BE2C (cell line): Measurements from ENCODE around the gene NTRK2.

Experiments
- DNase-seq: peaks from one replicate; pipeline ENCODE4 v3.0.0-alpha.2; 2020
- H3K27me3 ChIP-seq: fragments of 250-450 bp; sonication (Bioruptor Pico); 2 replicates; pipeline ENCODE4 v1.5.1; 2020; ENCODE audit warnings: mild to moderate bottlenecking
- H3K36me3 ChIP-seq: fragments of 250-450 bp; sonication (Bioruptor Pico); 2 replicates; pipeline ENCODE4 v1.5.1; 2020; ENCODE audit warnings: mild to moderate bottlenecking
- H3K4me1 ChIP-seq: fragments of 250-450 bp; sonication (Bioruptor Pico); 2 replicates; pipeline ENCODE4 v1.5.1; 2020
- H3K4me3 ChIP-seq: 2 replicates; pipeline ENCODE4 v1.5.1; 2011; ENCODE audit warnings: low read depth, low read length
- H3K9me3 ChIP-seq: fragments of 250-450 bp; sonication (Bioruptor Pico); 2 replicates; pipeline ENCODE4 v1.5.1; 2020
- TF ChIP-seq, protein P1 (sequence below): IDR thresholded peaks from 2 replicates; pipeline ENCODE4 v1.5.1; 2012; ENCODE audit warnings: mild to moderate bottlenecking, low read depth, low read length

The NTRK2 gene

DNA sequence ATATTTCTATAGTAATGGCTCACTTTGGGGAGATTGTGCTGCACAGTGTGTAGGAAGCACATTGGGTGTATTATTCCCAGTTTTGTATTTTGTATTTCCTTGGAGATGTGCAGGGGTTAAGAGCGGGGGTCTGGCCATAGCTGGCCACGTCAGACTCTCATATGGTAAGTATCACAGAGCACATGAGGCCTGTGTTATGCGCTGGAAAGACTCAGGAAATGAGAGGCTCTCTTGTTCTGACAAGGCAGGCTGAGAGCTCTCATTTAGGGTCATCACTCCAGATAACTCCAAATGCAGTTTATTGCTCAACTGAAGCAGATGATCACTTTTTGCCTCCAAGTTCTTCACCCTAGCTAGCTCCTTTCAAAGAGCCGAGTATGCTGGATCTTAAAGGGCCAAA lies 205.7 kb downstream of the NTRK2 start:
- H3K4me3 ChIP-seq = no peak overlapping the region

DNA sequence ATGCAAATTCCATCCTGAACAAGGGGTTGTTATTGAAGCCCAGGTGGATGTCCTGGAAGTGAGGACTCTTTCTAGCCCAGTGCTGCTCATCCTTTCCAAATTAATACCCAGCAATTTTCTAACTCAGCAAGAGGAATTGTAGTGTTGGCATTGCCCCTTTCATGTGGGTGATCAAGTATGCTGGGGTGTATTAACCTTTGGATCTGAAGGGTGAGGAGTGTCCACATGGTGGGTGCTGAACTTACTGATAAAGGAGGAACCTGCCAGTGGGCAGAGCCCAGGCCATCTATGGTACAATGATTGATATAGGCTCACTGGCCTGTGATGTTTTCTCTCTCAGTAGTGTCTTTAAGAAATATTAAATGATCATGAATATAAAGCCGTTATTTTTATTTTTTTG lies 210.1 kb downstream of the NTRK2 start:
- no peak for DNase-seq

More for the DNA sequence above, 205.7 kb downstream of the NTRK2 start:
- H3K4me1 ChIP-seq = no peaks in the 10 kb centered on the region
- no peaks in the 10 kb centered on the region for H3K27me3 ChIP-seq
- H3K36me3 ChIP-seq = no peaks in the 10 kb centered on the region
- H3K9me3 ChIP-seq = no peaks in the 10 kb centered on the region
- TF ChIP-seq, protein P1, sequence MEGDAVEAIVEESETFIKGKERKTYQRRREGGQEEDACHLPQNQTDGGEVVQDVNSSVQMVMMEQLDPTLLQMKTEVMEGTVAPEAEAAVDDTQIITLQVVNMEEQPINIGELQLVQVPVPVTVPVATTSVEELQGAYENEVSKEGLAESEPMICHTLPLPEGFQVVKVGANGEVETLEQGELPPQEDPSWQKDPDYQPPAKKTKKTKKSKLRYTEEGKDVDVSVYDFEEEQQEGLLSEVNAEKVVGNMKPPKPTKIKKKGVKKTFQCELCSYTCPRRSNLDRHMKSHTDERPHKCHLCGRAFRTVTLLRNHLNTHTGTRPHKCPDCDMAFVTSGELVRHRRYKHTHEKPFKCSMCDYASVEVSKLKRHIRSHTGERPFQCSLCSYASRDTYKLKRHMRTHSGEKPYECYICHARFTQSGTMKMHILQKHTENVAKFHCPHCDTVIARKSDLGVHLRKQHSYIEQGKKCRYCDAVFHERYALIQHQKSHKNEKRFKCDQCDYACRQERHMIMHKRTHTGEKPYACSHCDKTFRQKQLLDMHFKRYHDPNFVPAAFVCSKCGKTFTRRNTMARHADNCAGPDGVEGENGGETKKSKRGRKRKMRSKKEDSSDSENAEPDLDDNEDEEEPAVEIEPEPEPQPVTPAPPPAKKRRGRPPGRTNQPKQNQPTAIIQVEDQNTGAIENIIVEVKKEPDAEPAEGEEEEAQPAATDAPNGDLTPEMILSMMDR = no peak
- DNase-seq = no peak

DNA sequence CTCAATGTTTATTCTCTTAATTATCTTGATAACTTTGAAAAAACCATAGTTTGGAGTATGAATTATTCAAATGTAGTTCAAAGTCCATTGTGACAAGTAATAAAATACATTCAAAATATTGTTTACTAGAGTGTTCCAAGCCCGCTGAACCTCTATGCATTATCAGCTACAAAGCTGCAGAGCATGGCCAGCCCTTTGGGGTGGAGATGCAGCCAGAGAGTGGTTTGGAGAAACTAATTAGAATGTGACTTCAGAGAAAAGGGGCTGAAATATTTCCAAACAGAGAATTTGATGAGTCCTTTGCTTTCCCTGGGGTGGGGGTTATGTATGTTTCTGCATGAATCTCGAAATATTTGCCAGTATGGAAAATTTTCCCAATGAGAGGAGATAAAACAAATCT lies 211.3 kb downstream of the NTRK2 start:
- H3K9me3 ChIP-seq = no peaks in the 10 kb centered on the region; the same call in 1 of the 2 replicates
- TF ChIP-seq, protein P1 = no peak
- no peaks in the 10 kb centered on the region for H3K4me1 ChIP-seq
- H3K27me3 ChIP-seq = no peaks in the 10 kb centered on the region
- no peak for DNase-seq
- H3K4me3 ChIP-seq = no peak overlapping the region
- no peaks in the 10 kb centered on the region for H3K36me3 ChIP-seq

More for the DNA sequence above, 210.1 kb downstream of the NTRK2 start:
- TF ChIP-seq, protein P1 = no peak
- H3K4me3 ChIP-seq = no peak overlapping the region
- H3K9me3 ChIP-seq = no peaks in the 10 kb centered on the region; the same call in 1 of the 2 replicates
- no peaks in the 10 kb centered on the region for H3K4me1 ChIP-seq
- H3K36me3 ChIP-seq = no peaks in the 10 kb centered on the region
- no peaks in the 10 kb centered on the region for H3K27me3 ChIP-seq

DNA sequence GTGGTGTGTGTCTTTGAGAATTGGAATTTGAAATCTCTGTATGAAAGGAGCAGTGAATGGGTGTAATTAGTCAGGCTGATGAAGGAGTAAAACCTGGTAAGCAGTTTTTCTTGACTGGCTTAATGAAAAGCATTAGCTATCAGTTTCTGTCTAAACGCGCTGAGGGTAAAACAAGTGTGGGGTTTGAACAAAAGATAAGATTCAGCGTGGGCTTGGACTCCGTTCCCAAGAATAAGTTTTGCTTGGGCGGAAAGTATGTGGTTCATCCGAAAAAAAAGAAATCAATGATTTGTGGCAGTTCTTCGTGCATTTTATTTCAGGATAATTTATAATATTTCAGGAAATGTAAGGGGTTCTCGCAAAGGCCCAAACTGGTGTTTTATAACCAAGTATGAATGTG lies 217.3 kb downstream of the NTRK2 start:
- no peak for DNase-seq
- no peaks in the 10 kb centered on the region for H3K4me1 ChIP-seq
- H3K27me3 ChIP-seq = no peaks in the 10 kb centered on the region
- H3K36me3 ChIP-seq = no peaks in the 10 kb centered on the region
- H3K9me3 ChIP-seq = no peaks in the 10 kb centered on the region; the same call in 1 of the 2 replicates
- TF ChIP-seq, protein P1 = no peak
- H3K4me3 ChIP-seq = no peak overlapping the region

DNA sequence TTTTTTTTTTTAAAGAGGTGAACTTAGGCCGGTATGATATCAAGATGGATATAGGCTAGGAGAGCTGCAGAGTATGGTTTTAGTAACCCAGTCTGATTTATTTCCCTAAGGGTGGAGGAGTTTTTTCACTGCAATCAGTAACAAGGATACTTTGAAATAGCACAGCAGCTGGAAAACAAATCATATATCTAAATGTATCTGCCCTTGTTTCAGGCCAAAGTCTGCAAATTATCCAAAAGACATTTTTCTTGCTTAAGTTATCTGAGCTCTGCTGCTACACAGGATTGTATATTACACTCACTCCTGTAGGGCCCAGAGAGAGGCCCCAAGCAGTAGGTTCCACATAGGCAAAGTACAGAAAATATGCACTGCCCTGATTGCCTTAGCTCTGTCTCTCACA lies 222.4 kb downstream of the NTRK2 start:
- Histone ChIP-seq H3K9me3 (no peaks in the 10 kb centered on the region), H3K27me3 (no peaks in the 10 kb centered on the region), H3K36me3 (no peaks in the 10 kb centered on the region), H3K4me3 (no peak overlapping the region), H3K4me1 (no peaks in the 10 kb centered on the region)
- DNase-seq = no peak
- TF ChIP-seq, protein P1 = no peak

DNA sequence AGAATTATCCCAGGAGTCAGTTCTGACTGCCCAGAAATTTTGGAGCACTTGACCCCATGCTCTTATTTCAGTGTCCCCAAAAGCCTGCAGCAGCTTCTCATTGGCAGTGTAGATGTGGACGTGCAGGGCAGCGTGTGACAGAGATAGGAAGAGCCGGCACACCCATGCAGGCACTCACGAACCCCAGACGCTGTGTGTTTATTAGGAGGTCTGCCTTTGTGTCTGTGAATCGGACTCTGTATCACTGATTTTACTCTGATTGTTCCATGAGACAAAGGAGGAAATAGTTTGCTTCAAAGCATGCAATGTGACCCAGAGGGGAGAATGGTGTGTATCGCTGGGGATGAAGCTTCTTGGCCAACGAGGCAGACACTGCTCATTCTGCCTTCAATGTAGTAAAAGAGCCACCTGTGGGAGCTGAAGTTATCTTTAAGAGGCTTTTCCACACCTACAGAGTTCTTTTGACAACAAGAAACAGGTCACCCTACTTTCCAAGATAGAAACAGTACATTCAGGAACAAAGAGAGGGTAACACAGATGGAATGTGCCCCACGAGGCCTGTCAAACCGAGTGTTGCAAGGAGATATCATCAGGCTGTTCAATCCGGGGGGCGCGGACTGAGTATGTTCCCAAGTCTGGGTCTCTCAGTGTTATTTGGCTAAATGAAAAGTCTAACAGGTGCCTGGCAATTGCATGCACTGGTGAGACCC lies 224.0 kb downstream of the NTRK2 start:
- TF ChIP-seq, protein P1 = no peak
- DNase-seq = no peak
- Histone ChIP-seq H3K4me1 (no peaks in the 10 kb centered on the region), H3K9me3 (no peaks in the 10 kb centered on the region), H3K4me3 (no peak overlapping the region), H3K27me3 (no peaks in the 10 kb centered on the region), H3K36me3 (no peaks in the 10 kb centered on the region)
